GM13976 (cell line): ENCODE data around the gene ZNF791.
"Not testable (repeated sequence)": the region's sequence is repeated elsewhere in the genome, so short reads cannot be mapped to it uniquely, and the experiment has no call there.

Source experiments
- DNase-seq: peaks from one replicate; pipeline ENCODE4 v3.0.0; 2012; ENCODE audit warnings: low spot score
- CTCF ChIP-seq: IDR thresholded peaks from 2 replicates; pipeline ENCODE4 v1.5.1; 2012; ENCODE audit warnings: borderline replicate concordance, mild to moderate bottlenecking; ENCODE audit not compliant: insufficient read depth; ENCODE audit errors: extremely low read depth, missing control alignments, control extremely low read depth
- in situ Hi-C: fragments of 300-500 bp; cut with MboI; formaldehyde crosslinking; loops from one replicate; pipeline ENCODE4 v1.12.0; 2022; ENCODE audit warnings: low sequenced_read_pairs, mixed read lengths, inconsistent platforms; ENCODE audit not compliant: unreplicated experiment

Gene ZNF791

GRCh38 chr19:12642506-12642905 lies 31.8 kb downstream of the ZNF791 start:
- no peak for TF ChIP-seq CTCF
- in situ Hi-C loops = no loop called here
- DNase-seq = no peak

- in situ Hi-C loops, DNase-seq: not testable (repeated sequence)
These were observed 33.0 kb downstream of the ZNF791 start for GRCh38 chr19:12643716-12644115.

- in situ Hi-C loops = no loop called here
- no peak for TF ChIP-seq CTCF
- DNase-seq = no peak
These were observed 35.8 kb downstream of the ZNF791 start for GRCh38 chr19:12646551-12646950.

GRCh38 chr19:12647047-12647446 lies 36.3 kb downstream of the ZNF791 start:
- TF ChIP-seq CTCF = no peak
- DNase-seq = peak; percentile 25
- in situ Hi-C loops = no loop called here

GRCh38 chr19:12647490-12648071 lies 36.9 kb downstream of the ZNF791 start:
- TF ChIP-seq CTCF = no peak
- peak; percentile 76 for DNase-seq
- in situ Hi-C loops = no loop called here

- in situ Hi-C loops = no loop called here
- DNase-seq = peak; percentile 28
- TF ChIP-seq CTCF = no peak
These were observed 37.4 kb downstream of the ZNF791 start for GRCh38 chr19:12648088-12648487.

GRCh38 chr19:12649941-12650340 lies 39.2 kb downstream of the ZNF791 start:
- no peak for DNase-seq
- in situ Hi-C loops = no loop called here
- TF ChIP-seq CTCF = no peak
